Effector CD8-positive, alpha-beta T cell (primary cell): ENCODE measurements around the gene PAGR1.
"Not testable (repeated sequence)": the region's sequence is repeated elsewhere in the genome, so short reads cannot be mapped to it uniquely, and the experiment has no call there.

Source experiments
- DNase-seq: peaks from one replicate; lab custom pipeline; 2025; lab: John Stamatoyannopoulos, UW

PAGR1 gene

DNA sequence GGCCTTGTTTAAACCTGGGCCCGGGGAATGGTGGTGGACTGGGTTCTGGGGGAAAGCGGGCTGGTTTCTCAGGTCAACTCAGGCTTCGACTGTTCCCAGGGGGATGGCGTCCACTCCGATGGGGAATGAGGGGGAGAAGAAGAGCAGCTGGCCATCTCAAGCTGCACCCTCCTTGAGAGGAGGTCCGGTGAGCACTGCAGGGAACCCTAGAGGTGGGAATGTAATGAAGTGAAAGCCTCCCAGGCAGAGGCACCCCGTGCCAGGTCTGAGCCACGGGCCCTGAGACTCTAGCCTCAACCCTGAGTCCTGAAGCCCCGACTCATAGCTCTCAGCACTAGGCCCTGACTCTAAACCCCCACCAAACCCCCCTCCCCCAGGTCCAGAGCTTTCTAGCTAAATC, 48.3 kb downstream of the PAGR1 start:
- DNase-seq = no peak

DNA sequence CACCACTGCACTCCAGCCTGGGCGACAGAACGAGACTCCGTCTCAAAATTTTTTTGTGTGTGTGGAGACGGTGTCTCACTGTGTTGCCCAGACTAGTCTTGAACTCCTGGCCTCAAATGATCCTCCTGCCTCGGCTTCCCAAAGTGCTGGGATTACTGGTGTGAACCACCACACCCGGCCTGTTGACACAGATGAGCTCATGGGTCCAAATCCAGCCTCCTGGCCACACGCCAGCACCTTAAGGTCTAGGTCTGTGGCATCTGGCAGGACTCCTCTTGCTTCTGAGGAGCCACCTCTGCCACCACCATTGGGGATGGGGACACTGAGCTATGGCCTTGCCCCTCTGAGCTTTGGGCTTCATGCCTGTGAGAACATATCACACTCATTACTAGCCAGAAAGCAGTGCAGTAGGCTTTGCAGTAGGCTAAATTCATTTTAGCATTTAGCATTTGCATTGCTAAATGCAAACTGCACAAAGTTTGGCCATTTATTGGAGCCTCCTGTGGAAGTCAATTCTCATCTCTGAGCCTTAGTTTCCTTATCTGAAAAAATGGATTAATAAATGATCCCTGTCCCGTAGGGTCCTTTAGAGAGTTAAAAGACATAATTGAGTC, 52.6 kb downstream of the PAGR1 start:
- DNase-seq = no peak

DNA sequence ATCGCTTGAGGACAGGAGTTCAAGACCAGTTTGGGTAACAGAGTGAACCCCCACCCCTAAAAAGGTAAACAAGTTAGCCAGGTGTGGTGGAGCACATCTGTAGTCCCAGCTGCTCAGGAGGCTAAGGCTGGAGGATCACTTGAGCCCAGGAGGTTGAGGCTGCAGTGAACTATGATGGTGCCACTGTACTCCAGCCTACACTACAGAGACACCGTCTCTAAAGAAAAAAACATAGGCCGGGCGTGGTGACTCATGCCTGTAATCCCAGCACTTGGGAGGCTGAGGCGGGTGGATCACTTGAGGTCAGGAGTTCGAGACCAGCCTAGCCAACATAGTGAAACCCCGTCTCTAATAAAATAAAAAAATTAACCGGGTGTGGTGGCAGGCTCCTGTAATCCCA, 53.1 kb downstream of the PAGR1 start:
- DNase-seq = not testable (repeated sequence)
